ENCODE results near the gene AHNAK2.

AHNAK2 gene

DNA sequence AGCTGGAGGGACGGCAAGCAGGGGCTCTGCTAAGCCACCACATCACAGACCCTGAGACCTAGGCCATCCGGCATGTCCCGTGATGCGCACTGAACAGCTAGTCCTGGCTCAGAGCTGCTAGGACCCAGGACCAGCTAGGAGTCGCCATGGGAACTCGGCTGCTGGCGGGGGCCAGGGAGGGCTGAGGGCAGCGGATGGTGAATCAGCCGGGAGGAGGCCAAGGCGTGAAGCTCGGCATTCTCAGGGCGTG, 5.1 kb downstream of the AHNAK2 start:
- Histone ChIP-seq H3K36me3 (ENCODE audit: control insufficient read depth, insufficient read depth, low read length) (no peaks in the 10 kb centered on the region), H3K4me1 (ENCODE audit: control insufficient read depth, insufficient read depth, low read length) (peaks cover 91% of the 10 kb centered on the region), H3K9ac (ENCODE audit: low read length) (peak overlapping the region; percentile 77), H3K27me3 (ENCODE audit: control insufficient read depth, insufficient read depth, low read length) (peaks cover 36% of the 10 kb centered on the region), H3K4me3 (ENCODE audit: low read length) (peak overlapping the region; percentile 31), H3K9me3 (ENCODE audit: control insufficient read depth, low read length) (no peaks in the 10 kb centered on the region)

DNA sequence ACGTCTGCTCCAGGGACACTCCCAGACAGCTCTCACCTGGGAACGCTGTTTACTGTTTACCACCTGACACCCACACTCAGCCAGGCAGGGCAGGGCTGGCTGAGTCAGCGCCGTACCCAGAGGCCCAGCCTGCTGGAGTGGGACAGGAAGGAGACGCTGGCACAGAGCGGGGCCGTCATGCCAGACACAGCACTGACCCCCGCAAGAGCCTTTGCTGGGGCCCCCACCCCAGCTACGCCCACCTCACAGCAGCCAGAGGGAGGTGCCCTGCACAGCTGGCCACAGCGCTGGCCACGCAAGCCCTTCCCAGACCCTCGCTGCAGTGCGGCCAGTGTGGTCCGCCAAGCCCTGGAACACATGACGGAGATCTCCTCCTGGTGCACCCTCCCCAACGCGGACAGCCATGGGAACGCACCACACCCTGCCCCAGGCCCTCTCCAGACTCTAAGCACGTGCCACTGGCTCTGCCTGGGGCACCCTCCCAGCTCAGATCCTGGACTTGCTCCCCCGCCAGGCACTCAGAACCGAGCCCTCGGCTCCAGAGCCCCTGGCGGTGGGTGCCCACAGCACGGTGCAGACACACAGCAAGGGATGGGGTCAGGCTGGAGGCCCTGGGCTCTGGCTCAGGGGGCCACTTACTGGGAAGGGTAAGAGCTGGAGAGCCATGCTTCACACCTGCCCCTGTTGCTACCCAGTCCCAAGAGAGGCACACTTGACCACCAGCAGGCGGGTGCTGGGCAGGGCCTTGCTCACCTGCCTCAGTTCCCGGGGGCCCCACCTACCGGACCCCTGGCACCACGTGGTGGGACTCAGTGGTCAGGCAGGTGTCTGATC, 5.7 kb downstream of the AHNAK2 start:
- peak overlapping the region; percentile 31 for H3K4me3 ChIP-seq (ENCODE audit: low read length)

DNA sequence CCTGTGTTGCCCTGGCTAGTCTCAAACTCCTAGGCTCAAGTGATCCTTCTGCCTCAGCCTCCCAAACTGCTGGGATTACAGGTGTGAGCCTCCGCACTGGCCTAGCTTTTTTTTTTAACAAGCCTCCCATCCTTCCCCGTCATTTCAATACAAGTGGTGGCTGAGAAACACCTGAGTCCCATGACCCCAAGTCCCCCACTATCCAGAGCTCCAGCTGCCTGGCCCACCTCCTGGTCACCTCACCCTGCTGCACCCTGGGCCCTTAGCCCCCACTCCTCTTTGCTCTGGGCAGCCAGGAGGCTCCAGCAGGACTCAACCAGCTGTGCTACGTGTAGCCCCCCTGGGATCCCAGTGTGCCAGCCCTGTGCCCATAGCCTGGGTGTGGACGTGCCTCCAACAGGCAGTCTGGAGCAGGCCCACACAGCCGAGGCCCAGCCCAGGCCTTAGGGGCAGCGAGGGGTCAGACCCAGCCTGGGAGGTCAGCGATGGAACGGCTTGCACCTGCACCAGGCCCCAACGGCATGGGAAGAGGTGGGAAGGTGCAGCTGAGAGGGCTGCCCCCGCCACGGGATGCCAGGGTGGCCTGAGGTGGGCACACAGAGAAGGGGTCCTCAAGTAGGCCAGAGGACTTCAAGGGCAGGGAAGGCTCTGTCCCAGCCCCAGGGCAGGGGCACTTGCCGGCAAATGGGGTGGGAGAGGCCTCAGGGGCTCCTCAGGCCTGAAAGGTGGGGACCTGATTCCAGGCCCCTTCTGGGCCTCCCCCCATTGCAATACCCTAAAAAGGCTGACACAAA, 6.5 kb downstream of the AHNAK2 start:
- Histone ChIP-seq H3K4me3 (ENCODE audit: low read length) (no peak overlapping the region), H3K36me3 (ENCODE audit: control insufficient read depth, insufficient read depth, low read length) (no peaks in the 10 kb centered on the region), H3K9me3 (ENCODE audit: control insufficient read depth, low read length) (no peaks in the 10 kb centered on the region), H3K9ac (ENCODE audit: low read length) (peak overlapping the region; percentile 77), H3K27me3 (ENCODE audit: control insufficient read depth, insufficient read depth, low read length) (peaks cover 33% of the 10 kb centered on the region), H3K4me1 (ENCODE audit: control insufficient read depth, insufficient read depth, low read length) (peaks cover 92% of the 10 kb centered on the region)

More for the DNA sequence above, 5.7 kb downstream of the AHNAK2 start:
- H3K4me1 ChIP-seq (ENCODE audit: control insufficient read depth, insufficient read depth, low read length), result peaks cover 92% of the 10 kb centered on the region
- no peaks in the 10 kb centered on the region for H3K9me3 ChIP-seq (ENCODE audit: control insufficient read depth, low read length)
- no peaks in the 10 kb centered on the region for H3K36me3 ChIP-seq (ENCODE audit: control insufficient read depth, insufficient read depth, low read length)
- H3K27me3 ChIP-seq (ENCODE audit: control insufficient read depth, insufficient read depth, low read length), result peaks cover 36% of the 10 kb centered on the region
- peak overlapping the region; percentile 77 for H3K9ac ChIP-seq (ENCODE audit: low read length)

DNA sequence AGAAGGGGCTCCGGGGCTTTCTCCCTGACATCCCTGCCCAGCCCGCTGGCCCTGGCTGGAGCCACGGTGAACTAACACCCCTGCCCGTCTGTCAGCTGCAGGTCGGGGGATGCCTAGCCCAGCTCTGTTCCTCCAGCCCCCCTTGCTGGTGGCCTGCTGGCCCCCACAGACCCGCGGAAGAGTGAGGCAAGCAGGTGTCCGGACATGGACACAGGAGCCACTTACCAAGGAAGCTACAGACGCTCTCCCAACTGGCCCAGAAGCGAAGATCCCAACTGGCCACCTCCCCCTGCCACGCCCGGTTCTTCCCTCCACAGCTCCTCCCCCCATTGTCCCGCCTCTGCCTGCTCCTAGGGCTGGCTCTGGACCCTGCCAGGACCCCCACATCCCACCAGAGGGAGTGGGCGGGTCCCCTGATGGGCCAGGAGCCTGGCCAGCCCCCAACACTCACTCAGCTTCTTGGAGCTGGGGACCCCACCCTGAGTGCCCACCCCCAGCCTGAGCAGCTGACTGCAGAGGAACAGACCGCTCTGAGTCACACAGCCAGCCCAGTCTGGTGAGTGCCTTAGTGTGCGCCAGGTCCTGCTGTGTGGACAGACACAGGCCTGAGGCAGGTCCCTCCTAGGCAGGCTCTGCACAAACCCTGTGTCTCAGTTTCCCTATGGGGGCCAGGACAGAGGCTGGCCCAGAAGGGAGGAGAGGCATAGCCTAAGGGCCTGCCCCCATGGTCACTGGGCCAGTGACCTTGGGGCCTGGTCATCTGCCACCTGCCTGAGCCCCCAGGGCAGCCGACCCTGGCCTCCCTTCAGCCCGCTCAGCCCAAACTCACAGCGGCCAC, 7.7 kb downstream of the AHNAK2 start:
- Histone ChIP-seq H3K9ac (ENCODE audit: low read length) (no peak overlapping the region), H3K4me3 (ENCODE audit: low read length) (no peak overlapping the region), H3K4me1 (ENCODE audit: control insufficient read depth, insufficient read depth, low read length) (peaks cover 86% of the 10 kb centered on the region), H3K27me3 (ENCODE audit: control insufficient read depth, insufficient read depth, low read length) (peaks cover 33% of the 10 kb centered on the region), H3K9me3 (ENCODE audit: control insufficient read depth, low read length) (no peaks in the 10 kb centered on the region), H3K36me3 (ENCODE audit: control insufficient read depth, insufficient read depth, low read length) (no peaks in the 10 kb centered on the region)

DNA sequence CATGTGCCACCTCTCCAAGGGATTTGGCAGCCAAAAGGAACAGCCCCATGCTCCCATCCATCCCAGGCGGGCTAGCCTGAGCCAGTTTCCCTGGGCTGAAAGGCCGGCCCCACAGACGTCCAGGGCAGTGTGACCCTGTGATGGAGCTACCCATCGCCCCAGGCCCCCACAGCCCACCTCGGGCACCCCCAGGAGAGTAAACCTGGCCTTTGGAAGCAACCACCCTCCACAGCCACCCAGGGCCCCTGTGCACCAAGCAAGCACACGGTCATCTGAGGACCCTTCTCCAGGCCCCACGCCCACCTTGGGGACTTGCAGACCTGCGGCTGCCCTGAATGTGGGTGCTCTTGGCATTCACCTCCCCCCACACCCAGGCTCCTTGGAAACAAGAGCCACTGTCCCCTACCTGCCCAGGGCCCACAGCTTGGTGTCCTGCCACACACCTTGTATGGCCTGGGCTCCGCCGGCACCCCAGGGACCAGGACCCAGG, 8.4 kb downstream of the AHNAK2 start:
- Histone ChIP-seq H3K9me3 (ENCODE audit: control insufficient read depth, low read length) (no peaks in the 10 kb centered on the region), H3K4me3 (ENCODE audit: low read length) (no peak overlapping the region), H3K4me1 (ENCODE audit: control insufficient read depth, insufficient read depth, low read length) (peaks cover 79% of the 10 kb centered on the region), H3K36me3 (ENCODE audit: control insufficient read depth, insufficient read depth, low read length) (no peaks in the 10 kb centered on the region), H3K27me3 (ENCODE audit: control insufficient read depth, insufficient read depth, low read length) (peaks cover 27% of the 10 kb centered on the region), H3K9ac (ENCODE audit: low read length) (no peak overlapping the region)

DNA sequence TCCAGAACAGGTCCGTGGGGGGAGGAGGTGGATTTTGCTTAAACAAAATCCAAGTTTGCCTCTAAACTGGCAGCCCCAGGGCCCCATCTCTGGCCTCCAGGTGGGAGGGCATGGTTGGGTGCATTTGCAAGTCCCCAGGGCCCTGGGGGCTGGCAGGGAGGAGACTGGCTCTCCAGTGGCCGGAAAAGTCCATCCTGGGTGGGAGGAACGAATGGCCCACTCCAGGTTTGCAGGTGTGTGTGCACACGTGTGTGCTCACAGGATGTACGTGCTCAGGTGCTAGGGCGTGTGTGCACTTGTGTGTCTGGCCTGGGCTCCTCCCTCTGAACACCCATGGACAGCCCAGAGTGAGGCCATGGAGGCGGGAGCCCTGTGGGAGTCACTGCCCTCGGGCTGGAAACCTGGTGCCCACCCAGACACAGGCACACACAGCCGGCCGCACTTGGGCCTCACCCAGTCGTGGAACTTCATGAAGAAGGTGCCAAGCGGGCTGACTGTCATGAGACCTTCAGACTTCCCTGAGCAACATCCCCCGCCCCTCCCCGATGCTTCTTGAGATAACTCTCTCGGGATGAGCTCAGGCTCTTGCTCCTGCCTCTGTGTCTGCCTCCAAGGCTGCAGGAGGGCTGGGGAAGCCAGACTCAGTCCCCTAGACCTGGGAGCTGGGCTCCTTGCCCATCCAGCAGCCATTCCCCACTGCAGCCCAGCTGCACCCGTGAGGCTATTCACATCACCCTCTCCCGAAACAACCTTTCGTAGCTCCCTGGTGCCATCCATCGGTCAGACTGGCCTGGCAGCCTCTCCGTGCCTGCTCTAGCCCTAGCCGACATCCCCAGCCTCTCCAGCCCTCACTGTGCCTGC, 9.4 kb downstream of the AHNAK2 start:
- Histone ChIP-seq H3K4me1 (ENCODE audit: control insufficient read depth, insufficient read depth, low read length) (peaks cover 70% of the 10 kb centered on the region), H3K27me3 (ENCODE audit: control insufficient read depth, insufficient read depth, low read length) (peaks cover 23% of the 10 kb centered on the region), H3K36me3 (ENCODE audit: control insufficient read depth, insufficient read depth, low read length) (no peaks in the 10 kb centered on the region), H3K9me3 (ENCODE audit: control insufficient read depth, low read length) (no peaks in the 10 kb centered on the region), H3K9ac (ENCODE audit: low read length) (peak overlapping the region; percentile 43), H3K4me3 (ENCODE audit: low read length) (peak overlapping the region; percentile 14)

DNA sequence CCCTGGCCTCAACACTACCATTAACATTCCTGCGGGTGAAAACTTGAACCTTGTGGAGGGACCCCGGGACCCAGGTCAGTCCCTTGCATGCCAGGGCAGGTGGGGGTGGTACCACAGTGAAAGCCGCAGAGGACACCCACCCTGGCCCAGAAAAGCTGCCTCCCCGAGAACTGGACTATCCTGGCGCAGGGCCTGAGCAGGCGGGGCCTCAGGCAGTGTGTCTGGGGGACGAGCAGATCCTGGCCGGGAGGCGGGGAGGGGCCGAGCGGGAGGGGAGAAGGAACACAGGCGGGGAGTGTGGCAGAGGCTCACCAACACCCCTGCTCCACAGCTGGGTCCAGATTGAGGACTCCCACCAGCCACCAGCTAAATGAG, 10.0 kb downstream of the AHNAK2 start:
- Histone ChIP-seq H3K4me3 (ENCODE audit: low read length) (peak overlapping the region; percentile 14), H3K9ac (ENCODE audit: low read length) (peak overlapping the region; percentile 43), H3K36me3 (ENCODE audit: control insufficient read depth, insufficient read depth, low read length) (no peaks in the 10 kb centered on the region), H3K4me1 (ENCODE audit: control insufficient read depth, insufficient read depth, low read length) (peaks cover 63% of the 10 kb centered on the region), H3K9me3 (ENCODE audit: control insufficient read depth, low read length) (no peaks in the 10 kb centered on the region), H3K27me3 (ENCODE audit: control insufficient read depth, insufficient read depth, low read length) (peaks cover 23% of the 10 kb centered on the region)

DNA sequence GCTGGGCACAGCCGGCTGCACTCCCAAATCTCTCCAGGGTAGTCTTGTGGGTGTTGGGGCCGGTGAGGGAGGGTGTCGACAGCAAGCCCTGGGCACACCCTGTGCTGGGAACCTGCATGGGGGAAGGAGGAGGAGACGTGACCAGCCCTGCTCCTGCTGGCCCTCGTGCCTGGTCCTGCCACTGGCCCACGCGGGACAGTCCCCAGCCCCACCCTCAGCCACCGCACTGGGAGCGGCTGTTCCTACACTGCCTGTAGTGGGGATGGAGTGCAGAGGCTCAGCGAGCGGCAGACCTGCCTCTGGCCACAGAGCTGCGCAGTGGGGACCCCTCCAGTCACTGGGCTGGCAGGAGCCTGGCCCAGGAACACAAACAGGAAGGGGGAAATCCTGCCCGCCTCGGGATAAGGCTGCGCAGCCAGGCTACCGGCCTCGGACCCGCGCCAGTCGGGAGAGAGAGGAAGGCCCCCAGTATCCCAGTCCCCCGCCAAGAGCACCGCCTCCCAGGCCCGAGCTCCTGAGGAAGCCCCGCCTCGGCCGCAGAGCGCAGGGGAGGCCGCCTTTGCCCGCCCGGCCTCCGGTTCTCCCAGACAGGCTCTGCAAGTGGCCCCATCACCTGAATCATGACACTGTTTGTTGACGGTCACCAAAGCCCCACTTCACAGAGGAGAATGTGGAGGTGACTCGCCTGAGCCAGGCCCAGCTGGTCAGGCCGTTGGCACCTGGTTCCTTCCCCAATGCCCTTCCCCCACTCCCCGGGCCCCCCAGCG, 10.6 kb downstream of the AHNAK2 start:
- Histone ChIP-seq H3K27me3 (ENCODE audit: control insufficient read depth, insufficient read depth, low read length) (peaks cover 23% of the 10 kb centered on the region), H3K4me3 (ENCODE audit: low read length) (peak overlapping the region; percentile 14), H3K36me3 (ENCODE audit: control insufficient read depth, insufficient read depth, low read length) (no peaks in the 10 kb centered on the region), H3K9me3 (ENCODE audit: control insufficient read depth, low read length) (no peaks in the 10 kb centered on the region), H3K4me1 (ENCODE audit: control insufficient read depth, insufficient read depth, low read length) (peaks cover 58% of the 10 kb centered on the region), H3K9ac (ENCODE audit: low read length) (peak overlapping the region; percentile 43)

DNA sequence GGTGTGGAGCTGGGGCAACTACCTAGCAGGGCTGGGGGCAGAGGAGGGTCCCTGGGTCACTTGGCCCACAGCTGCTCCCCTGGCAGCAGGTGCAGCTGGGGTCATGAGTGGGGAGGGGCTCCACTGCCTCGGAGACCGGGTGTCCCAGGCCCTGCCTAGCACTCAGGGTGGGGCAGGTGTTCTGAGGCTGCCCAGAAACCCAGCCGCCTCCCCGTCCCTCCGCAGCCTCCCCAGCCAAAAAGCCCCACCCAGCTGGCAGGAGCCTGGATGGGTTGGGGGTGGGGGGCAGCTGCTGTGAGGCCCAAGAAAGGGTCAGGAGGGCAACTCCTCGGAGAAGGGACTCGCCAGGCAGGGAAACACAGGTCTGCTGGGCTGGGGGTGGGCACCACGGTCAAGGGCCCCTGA, 11.2 kb downstream of the AHNAK2 start:
- Histone ChIP-seq H3K9me3 (ENCODE audit: control insufficient read depth, low read length) (no peaks in the 10 kb centered on the region), H3K36me3 (ENCODE audit: control insufficient read depth, insufficient read depth, low read length) (no peaks in the 10 kb centered on the region), H3K9ac (ENCODE audit: low read length) (peak overlapping the region; percentile 39), H3K4me3 (ENCODE audit: low read length) (peak overlapping the region; percentile 14), H3K4me1 (ENCODE audit: control insufficient read depth, insufficient read depth, low read length) (peaks cover 52% of the 10 kb centered on the region), H3K27me3 (ENCODE audit: control insufficient read depth, insufficient read depth, low read length) (peaks cover 23% of the 10 kb centered on the region)

DNA sequence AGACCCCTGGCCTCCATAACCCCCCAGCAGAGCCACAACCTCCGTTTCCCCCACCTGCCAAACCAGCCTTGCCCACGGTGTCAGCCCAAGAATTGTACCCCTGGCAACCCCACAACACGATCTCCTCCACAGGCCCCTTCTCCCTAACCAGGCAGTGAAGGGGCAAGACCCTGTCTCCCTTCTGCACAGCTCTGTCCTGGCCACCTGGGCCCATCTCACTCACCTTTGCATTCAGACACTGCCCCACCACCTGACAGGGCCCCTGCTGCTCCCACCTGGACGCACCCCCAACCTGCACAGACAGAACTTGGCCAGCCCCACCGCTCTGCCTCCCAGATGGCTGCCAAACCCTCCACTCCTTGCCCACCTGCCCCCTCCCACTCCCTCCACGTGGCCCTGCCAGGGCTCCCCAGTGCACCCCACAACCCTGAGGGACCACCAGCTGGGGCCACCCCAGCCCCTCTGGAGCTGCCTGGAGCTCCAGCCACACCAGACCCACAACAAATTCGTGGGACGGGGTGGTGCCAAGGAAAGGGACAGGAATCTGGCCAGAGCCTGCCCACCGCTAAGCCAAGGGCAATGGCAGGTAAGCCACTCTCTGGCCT, 11.8 kb downstream of the AHNAK2 start:
- no peaks in the 10 kb centered on the region for H3K9me3 ChIP-seq (ENCODE audit: control insufficient read depth, low read length)
- no peaks in the 10 kb centered on the region for H3K36me3 ChIP-seq (ENCODE audit: control insufficient read depth, insufficient read depth, low read length)
- H3K4me1 ChIP-seq (ENCODE audit: control insufficient read depth, insufficient read depth, low read length), result peaks cover 46% of the 10 kb centered on the region
- peaks cover 23% of the 10 kb centered on the region for H3K27me3 ChIP-seq (ENCODE audit: control insufficient read depth, insufficient read depth, low read length)
- H3K9ac ChIP-seq (ENCODE audit: low read length), result peak overlapping the region; percentile 39
- H3K4me3 ChIP-seq (ENCODE audit: low read length), result no peak overlapping the region
